Ovary (tissue), 9 donors: ENCODE measurements around the gene GRAMD4. TPM values are rescaled to one million over a fixed set of nuclear protein-coding genes. Genes with fewer than 3 reads are reported as not detected.

Experiments
- DNase-seq, 5 donors: peaks; one replicate each; pipeline ENCODE4 v3.0.0-alpha.2; 2019 to 2020
- H3K27ac ChIP-seq, 2 donors: fragments of 200-600 bp; one replicate each; pipeline versions ENCODE4 v1.5.1 to v1.8.0; 2019 to 2022
- H3K27me3 ChIP-seq: fragments of 200-600 bp; one replicate; pipeline ENCODE4 v1.8.0; 2022
- H3K36me3 ChIP-seq: fragments of 200-600 bp; sonication (generic); one replicate; pipeline ENCODE4 v1.5.1; 2019
- H3K4me1 ChIP-seq: one replicate; pipeline ENCODE4 v1.8.1; 2013; ENCODE audit warnings: mild to moderate bottlenecking, moderate library complexity; ENCODE audit not compliant: insufficient read depth
- H3K4me3 ChIP-seq: fragments of 200-600 bp; sonication (generic); one replicate; pipeline ENCODE4 v1.5.1; 2017
- H3K9me3 ChIP-seq, 2 donors: fragments of 200-600 bp in 1 of 2; sonication (generic) in 1 of 2; one replicate each; pipeline versions ENCODE4 v1.5.1 to v1.8.1; 2013 to 2019; ENCODE audit warnings: mild to moderate bottlenecking in 1 of 2, moderate library complexity in 1 of 2
- EP300 ChIP-seq: sonication (generic); formaldehyde crosslinking; IDR thresholded peaks from one replicate; pipeline ENCODE4 v1.6.1; 2017; ENCODE audit warnings: antibody characterized with exemption
- POLR2A ChIP-seq: fragments of 450-650 bp; IDR thresholded peaks from one replicate; pipeline ENCODE4 v1.6.1; 2017; ENCODE audit warnings: antibody characterized with exemption, mild to moderate bottlenecking, moderate library complexity
- WGBS, 3 donors: extraction: QIAGEN DNeasy Blood & Tissue Kit in 1 of 3; methylation state at CpG; one replicate each; pipeline versions ENCODE4 v1.1.5 to v1.1.7; 2013 to 2017; 5-methylcytosine and 5-hydroxymethylcytosine counted together
- intact Hi-C, 4 donors: fragments of 100-400 bp; cut with DNase I; formaldehyde crosslinking; loops; one replicate each; pipeline versions ENCODE4 v1.11.0 to v1.15.1; 2022 to 2023
- polyA plus RNA-seq, 2 donors: library from polyadenylated mRNA; stranded (reverse); fragments of 200-250 nt in 1 of 2; fragments of 350-450 nt in 1 of 2; fragmentation: Illumina TruSeq in 1 of 2; extraction: RNeasy Lipid Tissue Mini Kit (QIAGEN cat#74804) in 1 of 2; gene quantifications; one replicate each; pipeline ENCODE4 v1.2.3, GENCODE V29; 2013 to 2014
- total RNA-seq, 7 donors: library from RNA; depleted of rRNA in 2 of 7; stranded (reverse); fragments of >200 nt in 2 of 7; fragmentation: NEBNext Ultra II Directional in 3 of 7; extraction: Animal tissue kit (Norgen Biotek cat#: 25700) in 3 of 7; gene quantifications; one replicate each; pipeline versions ENCODE4 v1.1.0 to v1.2.4, GENCODE V29; 2016 to 2023
- TF ChIP-seq, protein P1 (sequence below), 3 donors: fragments of 450-650 bp in 2 of 3; fragments of 200-600 bp in 1 of 3; IDR thresholded peaks; one replicate each; pipeline versions ENCODE4 v1.5.1 to v1.8.0; 2016 to 2022; ENCODE audit warnings: antibody characterized with exemption in 3 of 3, mild to moderate bottlenecking in 1 of 3
- donor health status: DM: no; HTN: no; CAD: no; lungs with moderate emphysema.
- donor health status: DM: no; HTN: no; CAD: no.
- donor health status: Bipolar disorder and iron deficiency.
- donor health status: DM: yes; HTN: yes; CAD: no.
- donor health status: DM: no; HTN: no; CAD: no.
- donor health status: DM: yes; HTN: yes; CAD: no.

GRAMD4 gene
- total and polyA plus RNA-seq, 9 donors = 6.2 to 40.4 (median 27.8) TPM

DNA sequence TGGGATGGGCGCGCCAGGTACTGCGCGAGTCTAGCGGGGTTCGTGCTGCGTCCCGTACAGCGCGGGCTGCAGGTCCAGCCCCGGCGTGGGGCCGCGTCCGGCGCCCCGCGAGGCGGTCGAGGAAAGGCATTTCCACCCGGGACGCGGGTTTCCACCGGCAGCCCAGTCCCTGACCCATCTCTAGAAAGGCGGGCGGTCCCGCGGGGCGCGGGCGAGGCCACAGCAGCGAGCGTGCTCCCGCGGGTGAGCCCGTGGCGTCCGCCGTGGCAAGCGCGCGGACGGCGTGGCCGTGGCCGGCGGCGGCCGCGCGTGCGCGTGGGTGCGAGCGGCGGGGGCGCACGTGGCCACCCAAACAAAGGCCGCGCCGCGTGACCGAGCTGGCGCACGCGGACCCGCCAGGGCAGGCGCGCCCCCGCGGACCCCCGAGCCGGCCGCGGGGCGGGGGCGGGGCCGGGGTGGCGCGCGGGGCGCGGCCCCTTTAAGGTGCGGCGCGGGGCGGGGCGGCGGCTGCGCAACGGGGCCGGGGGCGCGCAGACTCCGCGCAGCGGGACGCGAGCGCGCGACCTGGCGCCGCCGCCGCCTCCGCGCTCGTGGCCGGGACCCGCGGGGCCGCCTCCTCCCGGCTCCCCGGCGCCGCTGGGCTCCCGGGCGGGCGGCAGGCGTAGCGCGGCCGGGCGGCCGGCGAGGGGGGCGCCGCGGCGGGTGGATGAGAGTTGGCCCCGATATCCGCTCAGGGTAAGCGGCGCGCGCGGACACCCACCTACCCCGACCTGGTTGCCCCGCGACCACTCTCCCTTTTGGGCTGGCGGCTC lies 43.4 kb upstream of the GRAMD4 start:
- Histone ChIP-seq H3K27me3 (no peaks in the 10 kb centered on the region), H3K4me1 (peaks cover 11% of the 10 kb centered on the region), H3K9me3 (no peaks in the 10 kb centered on the region), H3K36me3 (no peaks in the 10 kb centered on the region), H3K4me3 (peak overlapping the region; percentile 71), H3K27ac (no peak overlapping the region)
- WGBS, 3 donors = 1 to 2% (median 1%) methylated on average over 15 to 141 of the region's 142 CpGs
- intact Hi-C loops = loop anchor here in 2 of 4 donors (10.0 kb wide), 2 partner anchors 88 to 98 kb away; no protein-coding TSS in a partner anchor
- no peak for TF ChIP-seq EP300
- TF ChIP-seq POLR2A = no peak
- TF ChIP-seq, protein P1, sequence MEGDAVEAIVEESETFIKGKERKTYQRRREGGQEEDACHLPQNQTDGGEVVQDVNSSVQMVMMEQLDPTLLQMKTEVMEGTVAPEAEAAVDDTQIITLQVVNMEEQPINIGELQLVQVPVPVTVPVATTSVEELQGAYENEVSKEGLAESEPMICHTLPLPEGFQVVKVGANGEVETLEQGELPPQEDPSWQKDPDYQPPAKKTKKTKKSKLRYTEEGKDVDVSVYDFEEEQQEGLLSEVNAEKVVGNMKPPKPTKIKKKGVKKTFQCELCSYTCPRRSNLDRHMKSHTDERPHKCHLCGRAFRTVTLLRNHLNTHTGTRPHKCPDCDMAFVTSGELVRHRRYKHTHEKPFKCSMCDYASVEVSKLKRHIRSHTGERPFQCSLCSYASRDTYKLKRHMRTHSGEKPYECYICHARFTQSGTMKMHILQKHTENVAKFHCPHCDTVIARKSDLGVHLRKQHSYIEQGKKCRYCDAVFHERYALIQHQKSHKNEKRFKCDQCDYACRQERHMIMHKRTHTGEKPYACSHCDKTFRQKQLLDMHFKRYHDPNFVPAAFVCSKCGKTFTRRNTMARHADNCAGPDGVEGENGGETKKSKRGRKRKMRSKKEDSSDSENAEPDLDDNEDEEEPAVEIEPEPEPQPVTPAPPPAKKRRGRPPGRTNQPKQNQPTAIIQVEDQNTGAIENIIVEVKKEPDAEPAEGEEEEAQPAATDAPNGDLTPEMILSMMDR (IDR thresholded peaks at IDR 0.05) = no peak
- DNase-seq = peak; percentile 42 to 75 (median 63)

DNA sequence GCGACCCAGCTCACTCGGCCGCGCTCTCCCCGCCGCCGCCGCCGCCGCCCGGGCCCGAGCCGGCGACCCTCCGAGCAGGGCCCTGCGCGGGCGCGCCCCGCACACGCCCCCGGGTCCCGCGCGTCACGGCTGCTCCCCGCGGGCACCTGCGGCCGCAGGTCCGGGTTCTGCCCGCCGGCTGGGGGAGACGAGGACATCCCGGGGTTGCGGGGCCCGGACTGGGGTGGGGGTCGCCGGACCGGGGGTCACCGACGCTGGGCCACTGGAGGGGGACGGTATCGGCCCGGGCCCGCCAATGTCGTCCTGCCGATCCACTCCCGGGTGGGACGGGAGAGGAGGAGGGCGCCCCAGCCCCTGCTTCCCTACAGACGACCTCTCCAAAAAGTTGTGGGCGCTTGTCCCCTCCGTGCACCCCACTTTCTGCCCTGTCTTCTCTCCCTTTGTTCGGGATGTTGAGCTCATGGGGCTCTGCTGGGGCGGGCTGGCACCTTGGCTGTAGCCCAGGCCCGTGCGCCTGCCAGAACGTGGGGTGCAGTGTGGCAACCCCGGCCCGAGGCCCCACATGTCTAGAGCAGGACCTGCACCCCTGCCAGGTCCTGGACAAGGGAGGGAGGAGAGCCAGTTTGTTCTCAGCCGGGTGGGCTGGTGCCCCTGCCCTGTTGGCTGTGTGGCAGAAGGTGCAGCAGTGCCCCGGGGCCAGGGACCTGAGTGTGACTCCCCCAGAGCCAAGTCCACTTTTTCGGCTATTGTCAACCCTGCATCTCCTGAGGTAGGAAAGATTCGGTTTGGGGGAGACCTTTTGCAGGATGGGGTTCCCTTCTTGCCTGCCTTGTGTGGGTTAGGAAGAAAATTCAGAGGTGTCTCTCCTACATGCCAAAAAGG lies 42.6 kb upstream of the GRAMD4 start:
- Histone ChIP-seq H3K27ac (peak overlapping the region; percentile 21 to 35), H3K36me3 (no peaks in the 10 kb centered on the region), H3K4me3 (peak overlapping the region; percentile 71), H3K9me3 (no peaks in the 10 kb centered on the region), H3K4me1 (peaks cover 11% of the 10 kb centered on the region), H3K27me3 (no peaks in the 10 kb centered on the region)
- DNase-seq = peak in 3 of 5 donors; percentile 49 to 57 (median 56)
- TF ChIP-seq EP300 = no peak
- TF ChIP-seq, protein P1 (IDR thresholded peaks at IDR 0.05) = no peak
- no peak for TF ChIP-seq POLR2A
- intact Hi-C loops = loop anchor here in 2 of 4 donors (10.0 kb wide), 2 partner anchors 87 to 97 kb away; no protein-coding TSS in a partner anchor
- WGBS, 3 donors = 3 to 10% (median 4%) methylated on average over 16 to 64 of the region's 65 CpGs

DNA sequence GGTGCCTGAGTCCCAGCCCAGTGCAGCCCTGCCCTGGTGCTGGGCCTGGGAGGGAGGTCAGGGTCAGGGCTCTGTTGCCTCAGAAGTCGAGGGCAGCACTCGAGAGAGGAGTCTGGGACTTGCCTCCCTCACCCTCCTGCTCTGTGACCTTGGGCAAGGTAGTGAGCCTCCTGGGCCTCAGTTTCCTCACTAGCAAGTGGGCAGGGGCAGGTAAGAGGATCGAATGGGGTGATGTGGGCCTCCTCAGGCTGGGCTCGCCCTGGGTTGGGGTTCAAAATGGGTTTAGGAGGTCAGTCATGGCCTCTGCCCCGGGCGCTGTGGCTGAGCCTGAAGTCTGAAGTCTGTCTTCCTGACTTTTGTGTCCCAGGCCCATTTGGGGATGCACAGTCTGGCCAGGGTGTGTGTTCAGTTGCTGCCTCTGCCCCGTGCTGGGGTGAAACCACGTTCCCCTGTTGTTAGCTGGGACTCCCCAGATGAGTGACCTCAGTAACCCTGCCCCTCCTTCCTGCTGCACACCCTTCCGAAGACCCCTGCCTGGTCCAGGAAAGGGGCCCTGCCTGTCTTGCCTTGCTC lies 41.8 kb upstream of the GRAMD4 start:
- WGBS, 3 donors = 54 to 56% (median 55%) methylated on average over 8 to 9 of the region's 9 CpGs
- Histone ChIP-seq H3K27me3 (no peaks in the 10 kb centered on the region), H3K4me1 (peaks cover 11% of the 10 kb centered on the region), H3K4me3 (peak overlapping the region; percentile 71), H3K36me3 (no peaks in the 10 kb centered on the region), H3K27ac (peak overlapping the region in 1 of 2 donors; percentile 21), H3K9me3 (no peaks in the 10 kb centered on the region)
- TF ChIP-seq EP300 (no peak), POLR2A (no peak)
- TF ChIP-seq, protein P1 (IDR thresholded peaks at IDR 0.05) = no peak
- peak in 1 of 5 donors; percentile 33 for DNase-seq
- intact Hi-C loops = loop anchor here in 2 of 4 donors (10.0 kb wide), 2 partner anchors 86 to 96 kb away; no protein-coding TSS in a partner anchor
